NCI-H2196 treated with DMSO at 0.1 percent for 48 hours (cell line): ENCODE data around the gene EHBP1.
"Not testable (repeated sequence)": the region's sequence is repeated elsewhere in the genome, so short reads cannot be mapped to it uniquely, and the experiment has no call there.

Source experiments
- DNase-seq: peaks from one replicate; lab custom pipeline; 2025; ENCODE audit not compliant: unreplicated experiment; lab: John Stamatoyannopoulos, UW

EHBP1 gene

DNA sequence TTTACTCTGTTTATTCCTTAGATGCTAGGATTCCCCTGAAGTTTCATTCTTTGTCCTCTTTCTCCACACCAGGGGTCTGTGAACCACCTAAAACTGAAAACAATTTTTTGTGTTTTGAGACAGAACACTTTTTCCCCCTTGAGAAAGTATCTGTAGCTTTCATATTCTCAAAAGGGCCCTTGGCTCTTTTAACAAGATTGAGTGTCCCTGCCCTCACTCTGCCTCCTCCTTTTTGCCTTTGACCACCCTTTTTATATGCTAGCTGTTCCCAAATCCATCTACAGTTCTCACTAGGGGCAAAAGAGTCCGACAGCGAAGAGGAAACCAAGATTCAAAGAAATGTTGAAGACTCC is 883 bp upstream of the EHBP1 start:
- DNase-seq = no peak

DNA sequence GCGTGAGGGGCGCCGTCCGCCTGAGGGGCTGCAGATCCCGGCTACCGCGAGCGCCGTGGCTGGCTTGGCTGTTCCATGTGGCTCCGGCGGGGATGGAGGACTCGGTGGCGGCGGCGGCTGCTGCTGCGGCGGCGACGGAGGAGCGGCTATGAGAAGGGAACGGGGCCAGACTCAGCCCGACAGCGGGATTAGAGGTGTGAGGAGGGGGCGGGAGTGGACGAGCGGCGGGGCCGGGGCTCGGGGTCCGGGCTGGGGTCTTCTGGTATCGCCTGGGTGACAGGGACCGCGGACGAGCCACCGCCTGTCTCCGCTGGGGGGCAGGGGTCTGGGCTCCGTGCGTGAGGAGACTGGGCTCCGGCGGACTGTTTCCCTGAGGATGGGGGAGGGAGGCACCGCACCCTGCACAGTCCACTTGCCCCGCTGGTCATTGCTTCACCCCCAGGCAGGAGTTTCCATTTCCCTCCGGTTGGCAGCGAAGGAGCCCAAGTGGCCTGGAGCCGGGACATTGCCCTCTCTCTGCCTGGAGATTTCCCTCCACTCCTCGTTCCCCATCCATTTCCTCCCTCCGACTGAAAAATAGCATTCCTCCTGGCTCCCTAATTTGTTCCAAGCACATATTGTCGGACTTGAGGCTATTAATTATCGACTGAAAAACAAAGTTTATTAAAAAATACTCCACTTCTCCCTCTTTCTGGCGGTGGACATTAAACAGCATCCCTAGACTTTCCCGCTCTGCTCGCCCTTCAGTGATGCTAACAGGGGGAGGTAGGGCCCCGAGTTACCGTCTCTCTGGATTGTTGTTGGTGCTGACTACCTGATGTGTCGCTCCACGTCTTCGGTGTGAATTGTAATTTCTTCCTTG is 577 bp downstream of the EHBP1 start:
- no peak for DNase-seq

DNA sequence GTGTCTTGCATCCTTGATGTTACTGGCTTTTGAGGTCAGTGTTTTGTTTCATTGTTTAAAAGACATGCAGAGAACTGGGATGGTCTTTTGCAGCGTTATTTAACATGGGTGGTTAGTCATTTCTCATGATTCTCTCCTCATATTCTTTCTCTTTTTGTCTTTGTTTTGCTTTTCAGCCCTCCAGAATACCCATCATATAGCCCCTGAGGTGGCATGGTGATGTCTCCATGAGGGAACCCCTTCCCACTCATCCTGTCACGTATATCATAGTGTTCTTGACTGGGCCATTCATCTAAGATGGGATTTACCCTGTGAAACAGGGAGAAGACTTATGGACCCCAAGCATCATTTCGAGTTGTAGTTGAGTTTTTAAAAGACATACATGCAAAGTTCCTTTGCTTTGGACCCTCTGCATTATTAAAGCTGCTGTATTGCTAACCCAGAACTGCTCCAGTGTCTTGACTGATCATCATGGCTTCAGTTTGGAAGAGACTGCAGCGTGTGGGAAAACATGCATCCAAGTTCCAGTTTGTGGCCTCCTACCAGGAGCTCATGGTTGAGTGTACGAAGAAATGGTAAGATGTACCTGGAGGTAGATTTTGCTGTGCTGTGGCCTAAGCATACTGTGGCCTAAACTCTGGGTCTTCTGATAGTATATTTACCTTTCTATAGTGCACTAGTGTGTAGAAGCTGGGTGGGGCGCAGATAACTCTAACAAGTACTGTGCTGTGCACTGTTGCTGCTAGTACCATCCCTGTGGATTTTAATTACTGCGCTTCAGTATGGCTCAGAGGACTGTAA is 1.4 kb downstream of the EHBP1 start:
- no peak for DNase-seq

DNA sequence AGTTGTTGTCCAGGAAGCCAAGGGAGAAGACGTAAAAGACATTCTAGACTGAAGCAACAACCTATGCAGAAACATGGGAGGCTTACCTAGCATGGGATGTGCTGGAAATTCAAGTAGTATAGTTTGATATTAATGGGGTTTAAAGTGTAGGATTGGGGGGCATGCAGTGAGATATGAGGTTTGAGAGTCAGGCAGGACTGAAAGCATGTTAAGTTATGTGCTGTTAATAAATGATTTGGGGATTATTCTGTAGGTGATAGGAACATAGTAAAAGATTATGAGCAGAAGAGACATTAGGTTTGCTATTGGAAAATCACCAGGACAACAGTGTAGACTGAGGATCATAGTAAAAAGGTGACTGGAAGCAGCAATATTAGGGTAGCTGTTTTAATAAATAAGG is 3.2 kb downstream of the EHBP1 start:
- DNase-seq = no peak

DNA sequence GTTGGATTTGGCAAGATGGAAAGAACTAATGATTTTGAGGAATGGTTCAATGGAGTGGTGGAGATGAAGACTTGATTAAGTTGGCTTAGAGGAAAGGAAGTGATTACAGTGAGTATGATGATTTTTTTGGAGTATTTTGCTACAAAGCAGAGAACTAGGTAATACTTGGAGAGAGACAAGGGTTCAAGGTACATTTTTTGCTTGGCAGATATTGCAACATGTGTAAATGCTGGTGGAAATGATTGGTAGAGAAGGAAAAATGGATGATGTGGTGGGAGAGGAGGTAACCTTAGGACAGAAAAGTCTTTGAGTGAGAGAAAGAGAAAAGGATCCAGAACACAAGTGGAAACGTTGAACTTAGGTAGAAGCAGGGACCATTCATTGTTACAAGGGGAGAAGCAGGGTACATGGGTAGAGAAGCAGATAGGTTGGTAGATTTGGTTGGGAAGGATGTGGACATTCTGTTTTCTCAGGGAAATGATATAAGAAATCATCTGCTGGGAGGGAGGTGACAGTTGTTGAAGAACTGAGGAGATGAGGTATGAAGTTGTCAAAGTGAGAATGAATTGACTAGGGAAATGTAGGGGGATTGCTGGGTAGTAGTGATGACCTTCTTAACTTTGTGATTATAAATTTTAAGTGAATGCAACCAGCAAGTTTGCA is 6.5 kb downstream of the EHBP1 start:
- DNase-seq = no peak

DNA sequence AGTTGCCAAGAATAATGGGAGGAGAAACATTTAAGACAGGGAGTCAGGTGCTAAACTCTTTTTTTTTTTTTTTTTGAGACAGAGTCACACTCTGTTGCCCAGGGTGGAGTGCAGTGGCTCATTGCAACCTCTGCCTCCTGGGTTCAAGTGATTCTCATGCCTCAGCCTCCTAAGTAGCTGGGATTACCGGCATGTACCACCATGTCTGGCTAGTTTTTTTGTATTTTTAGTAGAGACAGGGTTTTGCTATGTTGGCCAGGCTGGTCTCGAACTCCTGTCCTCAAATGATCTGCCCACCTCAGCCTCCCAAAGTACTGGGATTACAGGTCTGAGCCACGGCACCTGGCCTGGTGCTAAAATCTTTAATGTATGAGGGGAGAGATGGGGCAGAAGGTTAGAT is 7.7 kb downstream of the EHBP1 start:
- DNase-seq = not testable (repeated sequence)

DNA sequence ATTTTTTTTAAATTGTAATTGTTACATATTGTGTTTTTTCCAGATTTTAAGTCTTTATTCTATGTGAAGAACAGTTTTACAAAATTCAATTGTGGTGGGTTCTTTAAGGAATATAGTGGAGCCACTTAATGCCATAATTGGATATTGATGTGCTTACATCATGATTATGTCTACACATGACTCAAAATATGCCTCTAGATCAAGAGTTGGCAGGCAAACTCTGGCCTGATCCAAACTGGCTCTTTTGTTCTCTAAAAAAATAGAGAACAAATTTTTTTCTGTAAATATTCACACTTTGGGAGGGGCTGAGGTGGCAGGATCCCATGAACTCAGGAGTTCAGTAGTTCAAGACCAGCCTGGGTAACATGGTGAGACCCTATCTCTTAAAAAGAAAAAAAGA is 8.3 kb downstream of the EHBP1 start:
- DNase-seq = no peak

DNA sequence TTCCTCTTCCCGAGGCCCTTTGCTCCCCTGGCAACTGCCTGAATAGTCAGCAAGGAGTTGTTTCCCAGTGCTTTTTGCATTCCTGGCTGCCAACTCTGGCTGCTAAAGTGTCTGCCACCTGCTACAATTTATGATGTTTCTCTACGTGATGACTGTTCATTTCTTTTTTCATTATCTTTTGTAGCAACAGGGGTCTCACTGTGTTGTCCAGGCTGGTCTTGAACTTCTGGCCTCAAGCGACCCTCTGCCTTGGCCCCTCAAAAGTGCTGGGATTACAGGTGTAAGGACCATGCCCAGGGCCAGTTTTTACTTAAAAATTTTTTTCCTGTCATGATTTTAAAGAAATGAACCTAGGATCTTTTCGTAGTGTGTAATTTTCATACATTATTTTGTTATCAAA is 11.3 kb downstream of the EHBP1 start:
- no peak for DNase-seq

DNA sequence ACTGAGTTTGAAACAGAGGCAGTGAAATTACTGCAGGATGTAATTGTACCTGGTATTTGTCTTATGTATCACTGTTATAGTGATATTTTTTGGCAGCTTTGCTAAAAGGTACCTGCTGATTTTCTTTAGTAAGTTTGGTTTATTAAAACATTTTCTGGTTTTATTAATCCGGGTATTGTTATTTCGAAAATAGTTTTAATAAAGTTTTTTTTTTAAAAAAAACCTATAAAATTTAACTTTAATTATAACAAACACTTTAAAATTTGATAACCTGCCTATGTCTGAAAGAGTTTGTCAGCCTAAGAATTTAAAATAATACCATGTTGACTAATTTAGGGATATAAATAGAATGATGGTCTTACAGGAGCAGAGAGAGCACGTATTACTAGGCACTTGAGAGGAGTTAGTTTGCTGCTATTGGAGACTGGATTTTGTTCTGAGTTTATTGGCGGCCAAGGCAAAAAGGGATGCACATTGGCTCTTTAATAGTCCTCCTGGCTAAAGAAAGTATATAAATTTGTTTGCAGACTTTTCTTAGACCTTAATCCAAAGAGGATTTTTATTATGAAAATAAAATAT is 12.1 kb downstream of the EHBP1 start:
- no peak for DNase-seq

DNA sequence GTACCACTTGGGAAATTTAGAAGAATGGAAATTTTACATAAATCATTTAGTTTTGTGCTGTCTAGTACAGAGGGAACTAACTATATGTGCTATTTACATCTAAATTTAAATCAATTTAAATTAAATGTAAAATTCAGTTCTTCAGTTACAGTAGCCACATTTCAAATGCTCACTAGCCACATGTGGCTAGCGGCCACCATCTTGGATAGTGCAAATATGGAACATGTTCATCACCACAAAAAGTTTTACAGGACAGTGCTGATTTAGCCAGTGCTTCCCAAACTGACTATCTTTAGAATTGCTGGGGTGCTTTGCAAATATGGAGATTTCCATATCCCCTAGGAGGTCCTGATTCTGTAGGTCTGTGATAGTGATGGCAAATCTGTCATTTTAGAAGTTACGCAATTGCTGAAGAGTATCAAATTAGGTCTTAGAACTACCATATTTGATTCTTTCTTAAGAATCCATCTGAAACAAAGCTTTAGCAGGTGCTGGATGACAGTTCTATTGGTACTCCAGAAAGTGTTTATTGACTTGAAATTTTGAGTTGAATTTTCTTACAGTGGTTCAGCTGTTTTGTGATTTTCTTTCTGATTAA is 12.8 kb downstream of the EHBP1 start:
- no peak for DNase-seq

DNA sequence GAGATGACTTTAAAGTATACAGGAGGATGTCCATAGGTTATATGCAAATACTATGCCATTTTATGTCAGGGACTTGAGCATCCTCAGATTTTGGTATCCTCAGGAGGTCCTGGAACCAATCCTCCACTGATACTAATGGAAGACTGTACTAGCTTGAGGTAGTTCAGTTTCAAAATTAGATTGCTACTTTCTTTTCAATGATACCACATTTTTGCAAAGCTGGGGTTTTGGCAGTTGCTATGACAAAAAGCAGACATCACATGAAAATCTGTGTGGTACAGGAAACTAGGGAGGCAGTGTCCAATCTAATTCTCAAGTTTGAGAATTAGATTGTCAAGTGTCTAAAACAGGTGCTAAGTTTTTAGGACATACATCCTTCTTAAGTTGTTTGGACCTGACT is 14.2 kb downstream of the EHBP1 start:
- DNase-seq = no peak

DNA sequence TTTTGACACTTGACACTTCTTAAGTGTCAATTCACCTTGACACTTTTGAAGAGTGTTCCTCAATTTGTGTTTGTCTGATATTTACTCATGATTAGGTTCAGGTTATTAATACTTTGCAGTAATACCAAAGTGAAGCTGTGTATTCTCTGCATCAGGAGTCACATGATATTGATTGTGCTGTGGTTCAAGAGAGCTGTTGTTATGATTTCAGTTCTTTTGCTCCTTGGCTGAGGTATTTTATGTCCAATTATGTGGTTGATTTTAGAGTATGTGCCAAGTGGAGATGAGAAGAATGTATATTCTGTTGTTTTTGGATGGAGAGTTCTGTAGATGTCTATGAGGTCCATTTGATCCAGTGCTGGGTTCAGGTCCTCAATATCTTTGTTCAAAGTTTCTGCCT is 17.2 kb downstream of the EHBP1 start:
- DNase-seq = no peak

DNA sequence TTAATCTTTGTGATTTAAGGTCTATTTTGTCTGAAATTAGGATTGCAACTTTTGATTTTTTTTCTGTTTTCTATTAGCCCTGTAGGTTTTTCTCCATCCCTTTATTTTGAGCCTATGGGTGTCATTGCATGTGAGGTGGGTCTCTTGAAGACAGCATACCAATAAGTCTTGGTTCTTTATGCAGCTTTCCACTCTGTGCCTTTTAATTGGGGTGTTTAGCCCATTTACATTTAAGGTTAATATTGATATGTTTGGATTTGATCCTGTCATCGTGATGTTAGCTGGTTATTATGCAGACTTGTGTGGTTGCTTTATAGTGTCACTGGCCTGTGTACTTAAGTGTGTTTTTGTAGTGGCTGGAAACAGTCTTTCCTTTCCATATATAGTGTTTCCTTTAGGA is 17.7 kb downstream of the EHBP1 start:
- DNase-seq = no peak

DNA sequence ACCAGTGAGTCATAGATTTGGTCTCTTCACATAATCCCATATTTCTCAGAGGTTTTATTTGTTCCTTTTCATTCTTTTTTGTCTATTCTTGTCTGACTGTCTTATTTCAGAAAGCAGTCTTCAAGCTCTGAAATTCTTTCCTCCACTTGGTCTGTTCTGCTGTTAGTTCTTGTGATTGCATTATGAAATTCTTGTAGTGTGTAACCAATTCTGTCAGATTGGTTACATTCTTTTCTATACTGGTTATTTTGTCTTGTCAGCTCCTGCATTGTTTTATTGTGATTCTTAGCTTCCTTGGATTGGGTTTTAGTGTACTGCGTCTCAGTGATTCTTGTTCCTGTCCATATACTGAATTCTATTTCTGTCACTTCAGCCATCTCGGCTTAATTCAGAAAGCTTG is 18.6 kb downstream of the EHBP1 start:
- no peak for DNase-seq

DNA sequence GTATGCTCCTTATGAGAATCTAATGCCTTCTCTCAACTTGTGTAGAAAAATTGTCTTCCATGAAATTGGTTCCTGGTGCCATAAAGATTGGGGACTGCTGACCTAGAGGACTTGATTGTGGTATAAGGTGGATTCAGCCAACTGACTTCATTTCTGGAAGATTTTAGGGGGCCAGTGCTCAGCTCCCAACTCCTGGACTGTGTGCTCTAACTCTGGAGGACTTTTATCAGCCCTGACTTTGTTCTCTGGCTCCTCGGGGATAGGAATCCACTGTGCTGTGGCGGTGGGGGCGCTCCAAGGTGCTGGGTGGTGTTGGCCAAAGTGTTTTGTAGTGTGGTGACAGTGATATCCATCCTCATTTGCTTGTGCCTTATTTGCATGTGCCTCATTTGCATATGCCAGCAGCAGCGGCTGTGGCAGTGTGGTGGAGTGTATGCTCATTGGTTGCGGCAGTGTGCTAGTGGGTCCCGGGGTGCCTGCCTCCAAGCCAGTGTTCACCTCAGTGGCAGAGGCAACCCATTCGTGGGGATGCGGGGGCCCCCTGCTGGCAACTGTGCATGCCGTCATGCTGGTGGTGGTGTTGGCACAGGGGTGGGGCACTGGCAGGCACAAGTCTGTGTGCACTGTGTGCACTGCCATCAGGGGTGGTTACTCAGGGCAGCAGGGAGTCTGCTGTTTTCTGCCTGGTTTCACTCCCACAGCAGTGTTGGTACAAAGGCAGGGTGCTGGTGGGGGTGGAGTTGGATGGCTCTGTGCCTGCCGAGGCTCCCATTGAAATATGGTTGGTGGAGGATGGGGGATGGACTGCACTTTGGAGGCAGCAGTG is 19.6 kb downstream of the EHBP1 start:
- no peak for DNase-seq

DNA sequence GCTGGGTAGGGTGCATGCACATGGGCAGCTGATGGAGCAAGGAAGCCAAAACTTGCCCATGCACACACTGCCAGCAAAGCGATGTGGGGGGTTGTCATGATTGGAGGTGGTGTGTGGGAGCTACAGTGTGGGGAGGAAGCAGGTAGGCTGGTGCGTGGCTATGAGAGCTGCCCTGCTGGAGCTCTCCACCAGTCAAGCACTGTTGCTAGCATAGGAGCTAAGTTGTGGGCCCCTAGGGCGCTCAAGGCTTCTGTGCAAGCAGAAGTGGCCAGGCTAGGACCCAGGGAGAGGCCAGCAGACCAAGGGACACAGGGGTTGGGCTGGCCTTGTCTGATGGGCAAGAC is 20.2 kb downstream of the EHBP1 start:
- no peak for DNase-seq

DNA sequence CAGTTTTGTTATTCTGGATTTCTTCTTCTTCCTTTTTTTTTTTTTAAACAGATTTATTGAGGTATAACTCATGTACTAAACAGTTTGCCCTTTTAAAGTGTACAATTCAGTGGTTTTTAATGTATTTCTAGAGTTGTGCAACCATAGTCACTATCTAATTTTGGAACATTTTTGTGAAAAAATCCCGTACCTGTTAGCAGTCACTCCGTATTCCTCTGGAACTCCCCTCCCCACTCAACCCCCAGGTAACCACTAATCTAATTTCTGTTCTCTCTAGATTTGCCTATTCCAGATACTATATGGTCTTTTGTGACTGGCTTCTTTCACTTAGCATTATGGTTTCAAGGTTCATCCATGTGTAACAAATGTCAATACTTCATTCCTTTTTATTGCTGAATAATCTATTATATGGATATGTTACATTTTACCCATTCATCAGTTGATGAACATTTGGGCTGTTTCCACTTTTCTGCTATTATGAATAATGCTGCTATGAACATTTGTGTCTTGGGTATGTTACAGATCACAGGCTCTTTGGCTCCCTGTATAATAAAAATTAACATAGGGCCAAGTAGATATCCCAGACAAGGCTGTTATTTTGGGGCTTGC is 21.9 kb downstream of the EHBP1 start:
- DNase-seq = no peak

DNA sequence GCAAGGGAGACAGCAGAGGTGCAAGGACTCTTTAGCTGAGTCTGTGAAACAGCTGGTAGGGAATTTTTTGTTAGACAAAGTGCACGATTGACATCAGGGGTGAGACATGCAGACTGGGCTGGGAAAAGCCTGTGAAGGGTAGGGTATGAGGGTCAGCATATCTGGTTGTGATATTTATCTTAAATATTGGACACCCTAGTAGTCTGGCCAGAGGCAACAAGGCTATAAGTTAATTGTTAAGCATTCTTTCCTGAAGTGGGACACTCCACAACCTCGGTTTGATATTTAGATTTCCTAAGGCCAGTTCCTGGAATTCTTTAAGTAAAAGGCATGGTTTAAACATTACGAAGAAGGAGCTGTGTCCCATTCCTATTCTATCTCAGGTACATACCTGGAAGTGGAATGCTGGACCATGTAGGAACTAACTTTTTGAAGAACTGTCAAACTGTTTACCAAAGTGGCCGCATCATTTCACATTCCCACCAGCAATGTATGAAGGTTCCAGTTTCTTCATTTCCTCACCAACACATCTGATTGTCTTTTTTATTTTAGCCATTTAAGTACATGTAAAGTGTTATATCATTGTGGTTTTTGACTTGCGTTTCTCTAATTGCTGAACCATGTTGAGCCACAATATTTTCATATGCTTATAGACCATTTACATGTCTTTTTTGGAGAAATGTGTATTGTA is 22.5 kb downstream of the EHBP1 start:
- no peak for DNase-seq

DNA sequence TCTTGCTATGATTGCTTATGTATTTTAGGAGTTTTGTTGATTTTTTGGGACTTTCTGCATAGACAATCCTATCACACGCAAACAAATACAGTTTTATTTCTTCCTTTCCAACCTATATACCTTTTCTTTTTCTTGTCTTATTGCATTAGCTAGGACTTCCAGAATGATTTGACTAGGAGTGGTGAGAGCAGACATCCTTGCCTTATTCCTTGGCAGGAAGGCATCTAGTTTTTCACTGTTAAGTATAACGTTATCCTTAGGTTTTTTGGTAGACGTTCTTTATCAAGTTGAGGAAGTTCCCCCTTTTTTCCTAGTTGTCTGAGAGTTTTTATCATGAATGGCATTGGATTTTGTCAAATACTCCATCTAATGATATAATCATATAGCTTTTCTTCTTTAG is 25.8 kb downstream of the EHBP1 start:
- DNase-seq = no peak
